Vagina (tissue), 2 donors: ENCODE data around the gene CYP4F2. TPM values are rescaled to one million over a fixed set of nuclear protein-coding genes. Genes with fewer than 3 reads are reported as not detected.

Source experiments
- DNase-seq, 2 donors: peaks; one replicate each; pipeline ENCODE4 v3.0.0-alpha.2; 2017; ENCODE audit errors: extremely low spot score in 2 of 2
- H3K27ac ChIP-seq: fragments of 200-600 bp; sonication (generic); one replicate; pipeline ENCODE4 v1.5.1; 2019
- H3K27me3 ChIP-seq: fragments of 200-600 bp; sonication (generic); one replicate; pipeline ENCODE4 v1.5.1; 2019
- H3K36me3 ChIP-seq, 2 donors: fragments of 200-600 bp; sonication (generic); one replicate each; pipeline ENCODE4 v1.5.1; 2017 to 2019
- H3K4me1 ChIP-seq: fragments of 200-600 bp; sonication (generic); one replicate; pipeline ENCODE4 v1.5.1; 2019
- H3K4me3 ChIP-seq, 2 donors: fragments of 200-600 bp; sonication (generic); 1 replicate in 1 of 2; 2 replicates in 1 of 2; pipeline ENCODE4 v1.5.1; 2016 to 2019
- H3K9me3 ChIP-seq: fragments of 200-600 bp; sonication (generic); one replicate; pipeline ENCODE4 v1.5.1; 2019
- CTCF ChIP-seq, 3 experiments: fragments of 450-650 bp in 2 of 3; fragments of 200-600 bp in 1 of 3; sonication (generic) in 1 of 3; IDR thresholded peaks; one replicate each; pipeline ENCODE4 v1.5.1; 2017 to 2019; ENCODE audit warnings: antibody characterized with exemption in 3 of 3, mild to moderate bottlenecking in 2 of 3, moderate library complexity in 2 of 3
- POLR2A ChIP-seq, 2 donors: fragments of 450-650 bp; IDR thresholded peaks; one replicate each; pipeline ENCODE4 v1.6.1; 2017; ENCODE audit warnings: antibody characterized with exemption in 2 of 2, mild to moderate bottlenecking in 2 of 2, moderate library complexity in 2 of 2
- POLR2AphosphoS5 ChIP-seq, 2 donors: sonication (generic); formaldehyde crosslinking; IDR thresholded peaks; one replicate each; pipeline ENCODE4 v1.9.0; 2017; ENCODE audit warnings: antibody characterized with exemption in 2 of 2, mild to moderate bottlenecking in 2 of 2, low read depth in 1 of 2; ENCODE audit not compliant: insufficient read depth in 1 of 2
- intact Hi-C: fragments of 100-400 bp; cut with DNase I; formaldehyde crosslinking; loops from one replicate; pipeline ENCODE4 v1.15.1; 2023
- total RNA-seq: library from RNA; depleted of rRNA; stranded (reverse); fragments of >200 nt; gene quantifications from one replicate; pipeline ENCODE4 v1.2.3, GENCODE V29; 2016

CYP4F2 gene
- total RNA-seq, 1 donor from 2014 or later: 6.9 TPM

- Histone ChIP-seq H3K27ac (no peak overlapping the region), H3K4me3 (no peak overlapping the region), H3K36me3 (no peaks in the 10 kb centered on the region), H3K4me1 (no peaks in the 10 kb centered on the region), H3K27me3 (no peaks in the 10 kb centered on the region), H3K9me3 (no peaks in the 10 kb centered on the region)
- DNase-seq: no peak
- intact Hi-C loops: no loop called here
- no peak for TF ChIP-seq POLR2AphosphoS5 (IDR thresholded peaks at IDR 0.05; ENCODE audit: insufficient read depth in 1 of 2, low read depth in 1 of 2)
- no peak for TF ChIP-seq POLR2A (IDR thresholded peaks at IDR 0.05)
- TF ChIP-seq CTCF (IDR thresholded peaks at IDR 0.05): no peak
Observed at GRCh38 chr19:15866636-15867035, 31.2 kb downstream of the CYP4F2 start.

GRCh38 chr19:15864824-15865223 is 33.0 kb downstream of the CYP4F2 start:
- Histone ChIP-seq H3K27me3 (no peaks in the 10 kb centered on the region), H3K4me1 (no peaks in the 10 kb centered on the region), H3K9me3 (no peaks in the 10 kb centered on the region), H3K36me3 (no peaks in the 10 kb centered on the region), H3K27ac (no peak overlapping the region), H3K4me3 (no peak overlapping the region)
- intact Hi-C loops: no loop called here
- no peak for TF ChIP-seq POLR2A (IDR thresholded peaks at IDR 0.05)
- no peak for TF ChIP-seq POLR2AphosphoS5 (IDR thresholded peaks at IDR 0.05; ENCODE audit: insufficient read depth in 1 of 2, low read depth in 1 of 2)
- no peak for TF ChIP-seq CTCF (IDR thresholded peaks at IDR 0.05)
- DNase-seq: no peak

GRCh38 chr19:15863272-15863671 is 34.6 kb downstream of the CYP4F2 start:
- no peak overlapping the region for H3K4me3 ChIP-seq
- intact Hi-C loops: no loop called here
- TF ChIP-seq CTCF (IDR thresholded peaks at IDR 0.05) (no peak), POLR2AphosphoS5 (IDR thresholded peaks at IDR 0.05; ENCODE audit: insufficient read depth in 1 of 2, low read depth in 1 of 2) (no peak), POLR2A (IDR thresholded peaks at IDR 0.05) (no peak)
- H3K4me1 ChIP-seq: no peaks in the 10 kb centered on the region
- H3K9me3 ChIP-seq: no peaks in the 10 kb centered on the region
- no peak overlapping the region for H3K27ac ChIP-seq
- H3K27me3 ChIP-seq: no peaks in the 10 kb centered on the region
- H3K36me3 ChIP-seq: no peaks in the 10 kb centered on the region
- DNase-seq: no peak

GRCh38 chr19:15862444-15862843 is 35.4 kb downstream of the CYP4F2 start:
- DNase-seq: no peak
- Histone ChIP-seq H3K4me1 (no peaks in the 10 kb centered on the region), H3K9me3 (no peaks in the 10 kb centered on the region), H3K27me3 (no peaks in the 10 kb centered on the region), H3K36me3 (no peaks in the 10 kb centered on the region), H3K4me3 (no peak overlapping the region), H3K27ac (no peak overlapping the region)
- intact Hi-C loops: no loop called here
- no peak for TF ChIP-seq POLR2AphosphoS5 (IDR thresholded peaks at IDR 0.05; ENCODE audit: insufficient read depth in 1 of 2, low read depth in 1 of 2)
- TF ChIP-seq CTCF (IDR thresholded peaks at IDR 0.05): no peak
- no peak for TF ChIP-seq POLR2A (IDR thresholded peaks at IDR 0.05)

- no peaks in the 10 kb centered on the region for H3K27me3 ChIP-seq
- H3K36me3 ChIP-seq: no peaks in the 10 kb centered on the region
- H3K9me3 ChIP-seq: no peaks in the 10 kb centered on the region
- H3K4me3 ChIP-seq: no peak overlapping the region
- TF ChIP-seq POLR2A (IDR thresholded peaks at IDR 0.05) (no peak), CTCF (IDR thresholded peaks at IDR 0.05) (no peak), POLR2AphosphoS5 (IDR thresholded peaks at IDR 0.05; ENCODE audit: insufficient read depth in 1 of 2, low read depth in 1 of 2) (no peak)
- H3K4me1 ChIP-seq: no peaks in the 10 kb centered on the region
- intact Hi-C loops: no loop called here
- no peak for DNase-seq
- H3K27ac ChIP-seq: no peak overlapping the region
Observed at GRCh38 chr19:15860522-15860921, 37.4 kb downstream of the CYP4F2 start.
